ENCODE measurements around the gene GALNT10. TPM values are rescaled to one million over a fixed set of nuclear protein-coding genes. Genes with fewer than 3 reads are reported as not detected.

The GALNT10 gene
- total and polyA plus RNA-seq, 10 donors = 7.6 to 50.2 (median 43.5) TPM

DNA sequence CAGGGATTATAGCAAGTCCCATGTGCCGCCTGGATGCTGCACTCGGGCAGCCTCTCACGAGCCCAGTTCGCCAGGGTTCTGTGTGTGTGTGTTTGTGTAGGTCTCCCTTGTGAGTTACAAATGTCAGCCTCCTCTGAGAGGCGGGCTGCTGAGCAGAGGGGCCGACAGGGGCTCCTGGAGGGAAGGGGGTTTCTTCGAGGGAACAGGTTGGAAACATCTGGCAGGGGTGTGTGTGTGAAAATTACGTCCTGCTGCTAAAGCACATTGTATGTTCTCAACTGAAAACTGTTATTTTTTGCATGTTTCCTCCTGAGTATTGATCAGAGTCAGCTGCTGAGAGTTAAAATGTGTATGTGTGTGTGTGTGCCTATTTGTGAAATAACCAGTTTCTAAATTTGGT is 9.7 kb downstream of the GALNT10 start:
- intact Hi-C loops (cut with DNase I; ENCODE audit: low total_unique reads) = no loop called here
- Histone ChIP-seq H3K27ac (no peak overlapping the region), H3K27me3 (replicated peaks in 1 of 7) (no peaks in the 10 kb centered on the region), H3K4me1 (peaks cover 14 to 90% (median 46%) of the 10 kb centered on the region in 6 donors), H3K4me3 (no peak overlapping the region), H3K36me3 (peaks cover 0 to 61% (median 0%) of the 10 kb centered on the region in 6 donors), H3K9me3 (no peaks in the 10 kb centered on the region)
- DNase-seq = no peak
- TF ChIP-seq POLR2A (IDR thresholded peaks at IDR 0.05) = no peak
- TF ChIP-seq POLR2AphosphoS5 (IDR thresholded peaks at IDR 0.05) = no peak
- TF ChIP-seq, protein P1, sequence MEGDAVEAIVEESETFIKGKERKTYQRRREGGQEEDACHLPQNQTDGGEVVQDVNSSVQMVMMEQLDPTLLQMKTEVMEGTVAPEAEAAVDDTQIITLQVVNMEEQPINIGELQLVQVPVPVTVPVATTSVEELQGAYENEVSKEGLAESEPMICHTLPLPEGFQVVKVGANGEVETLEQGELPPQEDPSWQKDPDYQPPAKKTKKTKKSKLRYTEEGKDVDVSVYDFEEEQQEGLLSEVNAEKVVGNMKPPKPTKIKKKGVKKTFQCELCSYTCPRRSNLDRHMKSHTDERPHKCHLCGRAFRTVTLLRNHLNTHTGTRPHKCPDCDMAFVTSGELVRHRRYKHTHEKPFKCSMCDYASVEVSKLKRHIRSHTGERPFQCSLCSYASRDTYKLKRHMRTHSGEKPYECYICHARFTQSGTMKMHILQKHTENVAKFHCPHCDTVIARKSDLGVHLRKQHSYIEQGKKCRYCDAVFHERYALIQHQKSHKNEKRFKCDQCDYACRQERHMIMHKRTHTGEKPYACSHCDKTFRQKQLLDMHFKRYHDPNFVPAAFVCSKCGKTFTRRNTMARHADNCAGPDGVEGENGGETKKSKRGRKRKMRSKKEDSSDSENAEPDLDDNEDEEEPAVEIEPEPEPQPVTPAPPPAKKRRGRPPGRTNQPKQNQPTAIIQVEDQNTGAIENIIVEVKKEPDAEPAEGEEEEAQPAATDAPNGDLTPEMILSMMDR (IDR thresholded peaks at IDR 0.05 in 8 of 11, conservative IDR thresholded peaks at IDR 0.05 in 3 of 11) = no peak
- 81 to 86% (median 83%) methylated on average over 8 of the region's 8 CpGs for WGBS, 5 donors

GRCh38 chr5:154201108-154201769 is 10.7 kb downstream of the GALNT10 start:
- no peaks in the 10 kb centered on the region for H3K9me3 ChIP-seq
- TF ChIP-seq POLR2AphosphoS5 (IDR thresholded peaks at IDR 0.05) (no peak), POLR2A (IDR thresholded peaks at IDR 0.05) (no peak)
- TF ChIP-seq, protein P1 (IDR thresholded peaks at IDR 0.05 in 8 of 11, conservative IDR thresholded peaks at IDR 0.05 in 3 of 11) = no peak
- WGBS, 5 donors = 87 to 92% (median 90%) methylated on average over 7 of the region's 7 CpGs
- peaks cover 0 to 58% (median 1%) of the 10 kb centered on the region in 6 donors for H3K36me3 ChIP-seq
- no peak overlapping the region for H3K27ac ChIP-seq
- H3K4me1 ChIP-seq = peaks cover 14 to 92% (median 46%) of the 10 kb centered on the region in 6 donors
- intact Hi-C loops (cut with DNase I; ENCODE audit: low total_unique reads) = no loop called here
- DNase-seq = no peak
- H3K27me3 ChIP-seq (replicated peaks in 1 of 7) = no peaks in the 10 kb centered on the region
- H3K4me3 ChIP-seq = no peak overlapping the region

- peak overlapping the region in 1 of 8 donors; percentile 10 for H3K4me3 ChIP-seq
- intact Hi-C loops (cut with DNase I; ENCODE audit: low total_unique reads) = no loop called here
- H3K27me3 ChIP-seq (replicated peaks in 1 of 7) = no peaks in the 10 kb centered on the region
- H3K4me1 ChIP-seq = peaks cover 5 to 82% (median 35%) of the 10 kb centered on the region in 6 donors
- TF ChIP-seq POLR2A (IDR thresholded peaks at IDR 0.05) = no peak
- TF ChIP-seq, protein P1 (IDR thresholded peaks at IDR 0.05 in 8 of 11, conservative IDR thresholded peaks at IDR 0.05 in 3 of 11) = no peak
- peaks cover 0 to 65% (median 2%) of the 10 kb centered on the region in 6 donors for H3K36me3 ChIP-seq
- peak overlapping the region in 5 of 8 donors; percentile 32 to 75 (median 57) for H3K27ac ChIP-seq
- DNase-seq = no peak
- WGBS, 5 donors = 40 to 54% (median 44%) methylated on average over 11 of the region's 11 CpGs
- H3K9me3 ChIP-seq = no peaks in the 10 kb centered on the region
These were observed 12.1 kb downstream of the GALNT10 start for GRCh38 chr5:154202379-154203260.

Measured in spleen (tissue), 11 donors.